Activated naive CD8-positive, alpha-beta T cell treated with anti-CD3 and anti-CD28 coated beads, Interleukin-2, amount 10 ng/mL, durations not matched to agents 7 days and 5 days (primary cell): ENCODE results near the gene PLCB4. TPM values are rescaled to one million over a fixed set of nuclear protein-coding genes. Genes with fewer than 3 reads are reported as not detected.
"Not testable (repeated sequence)": the region's sequence is repeated elsewhere in the genome, so short reads cannot be mapped to it uniquely, and the experiment has no call there.

Source experiments
- ATAC-seq: fragments of 150-1000 bp; cut with Tn5 transposase; one replicate; pipeline ENCODE4 v1.10.0; 2021; ENCODE audit warnings: low read depth, moderate library complexity
- POLR2A ChIA-PET: fragments of 350-600 bp; sonication (Branson Sonifier 250); formaldehyde crosslinking; loops from one replicate; lab custom pipeline; 2021; ENCODE audit warnings: antibody characterized with exemption; lab: Charles Lee
- DNase-seq: peaks from one replicate; pipeline ENCODE4 v3.0.0; 2021
- H3K27ac Mint-ChIP-seq: one replicate; pipeline ENCODE4 v1.8.0; 2022; ENCODE audit warnings: mild to moderate bottlenecking, mixed read lengths
- H3K27me3 Mint-ChIP-seq: one replicate; pipeline ENCODE4 v1.8.0; 2022; ENCODE audit warnings: mild to moderate bottlenecking, moderate library complexity, mixed read lengths
- H3K36me3 Mint-ChIP-seq: one replicate; pipeline ENCODE4 v1.8.0; 2021; ENCODE audit warnings: mild to moderate bottlenecking, mixed read lengths
- H3K4me1 Mint-ChIP-seq: one replicate; pipeline ENCODE4 v1.8.0; 2021; ENCODE audit warnings: mixed read lengths
- H3K4me3 Mint-ChIP-seq: one replicate; pipeline ENCODE4 v1.8.0; 2022; ENCODE audit warnings: mild to moderate bottlenecking, moderate library complexity, mixed read lengths
- H3K9me3 Mint-ChIP-seq: one replicate; pipeline ENCODE4 v1.8.0; 2021; ENCODE audit warnings: mixed read lengths
- total RNA-seq, 2 experiments: library from RNA; stranded (reverse); gene quantifications; one replicate each; pipeline ENCODE4 v1.2.3, GENCODE V29; 2021

PLCB4 gene
- total RNA-seq, 2 experiments from 2014 or later, result not detected

- H3K4me1 Mint-ChIP-seq, result no peaks in the 10 kb centered on the region
- no peak overlapping the region for H3K27ac Mint-ChIP-seq
- peaks cover 2% of the 10 kb centered on the region for H3K27me3 Mint-ChIP-seq
- POLR2A ChIA-PET, result no interaction called here
- no peaks in the 10 kb centered on the region for H3K36me3 Mint-ChIP-seq
- H3K4me3 Mint-ChIP-seq, result no peak overlapping the region
- DNase-seq (no peak), ATAC-seq (no peak)
- peaks cover 5% of the 10 kb centered on the region for H3K9me3 Mint-ChIP-seq
Measured at GRCh38 chr20:9038791-9039535, 29.9 kb upstream of the PLCB4 start.

GRCh38 chr20:9040863-9041524 lies 27.9 kb upstream of the PLCB4 start:
- Mint-ChIP-seq H3K4me1 (no peaks in the 10 kb centered on the region), H3K27ac (no peak overlapping the region), H3K36me3 (no peaks in the 10 kb centered on the region), H3K9me3 (peaks cover 4% of the 10 kb centered on the region), H3K27me3 (peaks cover 2% of the 10 kb centered on the region), H3K4me3 (no peak overlapping the region)
- DNase-seq, result no peak
- POLR2A ChIA-PET, result no interaction called here
- ATAC-seq, result no peak

GRCh38 chr20:9043364-9043763 lies 25.5 kb upstream of the PLCB4 start:
- Mint-ChIP-seq H3K27me3 (peaks cover 2% of the 10 kb centered on the region), H3K9me3 (peaks cover 5% of the 10 kb centered on the region), H3K4me3 (no peak overlapping the region), H3K4me1 (no peaks in the 10 kb centered on the region), H3K27ac (no peak overlapping the region), H3K36me3 (no peaks in the 10 kb centered on the region)
- DNase-seq (no peak), ATAC-seq (no peak)
- POLR2A ChIA-PET, result no interaction called here

- H3K4me1 Mint-ChIP-seq, H3K27me3 Mint-ChIP-seq, H3K9me3 Mint-ChIP-seq, H3K36me3 Mint-ChIP-seq, ATAC-seq, H3K27ac Mint-ChIP-seq, POLR2A ChIA-PET, DNase-seq, H3K4me3 Mint-ChIP-seq: not testable (repeated sequence)
Measured at GRCh38 chr20:9047928-9048327, 21.0 kb upstream of the PLCB4 start.

- ATAC-seq (no peak), DNase-seq (no peak)
- Mint-ChIP-seq H3K36me3 (no peaks in the 10 kb centered on the region), H3K4me1 (peaks cover 5% of the 10 kb centered on the region), H3K27ac (no peak overlapping the region), H3K27me3 (no peaks in the 10 kb centered on the region), H3K9me3 (peaks cover 5% of the 10 kb centered on the region), H3K4me3 (no peak overlapping the region)
- POLR2A ChIA-PET, result no interaction called here
Measured at GRCh38 chr20:9051508-9051907, 17.4 kb upstream of the PLCB4 start.

GRCh38 chr20:9052136-9052535 lies 16.8 kb upstream of the PLCB4 start:
- no peak overlapping the region for H3K4me3 Mint-ChIP-seq
- H3K4me1 Mint-ChIP-seq, result peaks cover 5% of the 10 kb centered on the region
- no peak for DNase-seq
- H3K36me3 Mint-ChIP-seq, result no peaks in the 10 kb centered on the region
- no peak for ATAC-seq
- H3K27ac Mint-ChIP-seq, result no peak overlapping the region
- H3K27me3 Mint-ChIP-seq, result peaks cover 2% of the 10 kb centered on the region
- POLR2A ChIA-PET, result no interaction called here
- peaks cover 5% of the 10 kb centered on the region for H3K9me3 Mint-ChIP-seq

- H3K4me3 Mint-ChIP-seq, result no peak overlapping the region
- ATAC-seq, result no peak
- peaks cover 5% of the 10 kb centered on the region for H3K4me1 Mint-ChIP-seq
- no peak for DNase-seq
- no peak overlapping the region for H3K27ac Mint-ChIP-seq
- H3K36me3 Mint-ChIP-seq, result no peaks in the 10 kb centered on the region
- peaks cover 2% of the 10 kb centered on the region for H3K27me3 Mint-ChIP-seq
- H3K9me3 Mint-ChIP-seq, result peaks cover 2% of the 10 kb centered on the region
- POLR2A ChIA-PET, result no interaction called here
Measured at GRCh38 chr20:9053108-9053507, 15.8 kb upstream of the PLCB4 start.

GRCh38 chr20:9054176-9054575 lies 14.7 kb upstream of the PLCB4 start:
- Mint-ChIP-seq H3K4me3 (no peak overlapping the region), H3K36me3 (no peaks in the 10 kb centered on the region), H3K27ac (no peak overlapping the region), H3K4me1 (peaks cover 5% of the 10 kb centered on the region), H3K9me3 (peaks cover 2% of the 10 kb centered on the region), H3K27me3 (peaks cover 5% of the 10 kb centered on the region)
- no peak for DNase-seq
- POLR2A ChIA-PET, result no interaction called here
- no peak for ATAC-seq

- no peaks in the 10 kb centered on the region for H3K36me3 Mint-ChIP-seq
Measured at GRCh38 chr20:9059931-9060330, 9.0 kb upstream of the PLCB4 start.

GRCh38 chr20:9061434-9061833 lies 7.5 kb upstream of the PLCB4 start:
- POLR2A ChIA-PET, result no interaction called here
- Mint-ChIP-seq H3K27ac (no peak overlapping the region), H3K4me1 (no peaks in the 10 kb centered on the region)

More at GRCh38 chr20:9059931-9060330, 9.0 kb upstream of the PLCB4 start:
- Mint-ChIP-seq H3K27ac (no peak overlapping the region), H3K4me3 (no peak overlapping the region), H3K9me3 (no peaks in the 10 kb centered on the region), H3K4me1 (no peaks in the 10 kb centered on the region), H3K27me3 (peaks cover 5% of the 10 kb centered on the region)
- POLR2A ChIA-PET, result no interaction called here
- ATAC-seq (no peak), DNase-seq (no peak)

GRCh38 chr20:9062066-9062465 lies 6.8 kb upstream of the PLCB4 start:
- ATAC-seq (no peak), DNase-seq (no peak)
- no peaks in the 10 kb centered on the region for H3K36me3 Mint-ChIP-seq
- no peaks in the 10 kb centered on the region for H3K9me3 Mint-ChIP-seq
- H3K4me1 Mint-ChIP-seq, result no peaks in the 10 kb centered on the region
- POLR2A ChIA-PET, result no interaction called here
- peaks cover 3% of the 10 kb centered on the region for H3K27me3 Mint-ChIP-seq
- no peak overlapping the region for H3K4me3 Mint-ChIP-seq
- H3K27ac Mint-ChIP-seq, result no peak overlapping the region

More at GRCh38 chr20:9061434-9061833, 7.5 kb upstream of the PLCB4 start:
- no peaks in the 10 kb centered on the region for H3K36me3 Mint-ChIP-seq
- H3K4me3 Mint-ChIP-seq, result no peak overlapping the region
- no peaks in the 10 kb centered on the region for H3K9me3 Mint-ChIP-seq
- no peak for DNase-seq
- ATAC-seq, result no peak
- peaks cover 5% of the 10 kb centered on the region for H3K27me3 Mint-ChIP-seq

- H3K4me3 Mint-ChIP-seq, result no peak overlapping the region
- no peak for ATAC-seq
Measured at GRCh38 chr20:9066191-9066590, 2.7 kb upstream of the PLCB4 start.

GRCh38 chr20:9068233-9068801 lies 570 bp upstream of the PLCB4 start:
- ATAC-seq, result no peak
- Mint-ChIP-seq H3K27me3 (peaks cover 23% of the 10 kb centered on the region), H3K36me3 (peaks cover 1% of the 10 kb centered on the region), H3K27ac (no peak overlapping the region), H3K4me1 (peaks cover 2% of the 10 kb centered on the region), H3K4me3 (no peak overlapping the region), H3K9me3 (peaks cover 1% of the 10 kb centered on the region)
- DNase-seq, result no peak
- POLR2A ChIA-PET, result no interaction called here

More at GRCh38 chr20:9066191-9066590, 2.7 kb upstream of the PLCB4 start:
- Mint-ChIP-seq H3K4me1 (peaks cover 2% of the 10 kb centered on the region), H3K27me3 (peaks cover 23% of the 10 kb centered on the region), H3K36me3 (peaks cover 1% of the 10 kb centered on the region), H3K9me3 (peaks cover 1% of the 10 kb centered on the region), H3K27ac (no peak overlapping the region)
- POLR2A ChIA-PET, result no interaction called here
- no peak for DNase-seq

GRCh38 chr20:9070304-9070703 lies 1.4 kb downstream of the PLCB4 start:
- Mint-ChIP-seq H3K27ac (no peak overlapping the region), H3K9me3 (peaks cover 1% of the 10 kb centered on the region), H3K4me1 (peaks cover 2% of the 10 kb centered on the region), H3K27me3 (peaks cover 23% of the 10 kb centered on the region), H3K4me3 (no peak overlapping the region), H3K36me3 (peaks cover 1% of the 10 kb centered on the region)
- no peak for DNase-seq
- POLR2A ChIA-PET, result no interaction called here
- no peak for ATAC-seq
